DOHH2 (cell line): Measurements from ENCODE around the gene OR5AC2.

ENCODE experiments used
- EZH2phosphoT487 ChIP-seq: fragments of 200-600 bp; sonication (generic); IDR thresholded peaks from 2 replicates; pipeline ENCODE4 v1.6.1; 2017; ENCODE audit warnings: borderline replicate concordance, mild to moderate bottlenecking, antibody characterized with exemption, low read length, moderate library complexity, mixed read lengths
- TF ChIP-seq, protein P1 (sequence below): fragments of 200-600 bp; sonication (generic); IDR thresholded peaks from one replicate; pipeline ENCODE4 v1.5.1; 2014; ENCODE audit warnings: antibody characterized with exemption, mild to moderate bottlenecking, low read depth, low read length; ENCODE audit not compliant: poor library complexity, severe bottlenecking

DNA sequence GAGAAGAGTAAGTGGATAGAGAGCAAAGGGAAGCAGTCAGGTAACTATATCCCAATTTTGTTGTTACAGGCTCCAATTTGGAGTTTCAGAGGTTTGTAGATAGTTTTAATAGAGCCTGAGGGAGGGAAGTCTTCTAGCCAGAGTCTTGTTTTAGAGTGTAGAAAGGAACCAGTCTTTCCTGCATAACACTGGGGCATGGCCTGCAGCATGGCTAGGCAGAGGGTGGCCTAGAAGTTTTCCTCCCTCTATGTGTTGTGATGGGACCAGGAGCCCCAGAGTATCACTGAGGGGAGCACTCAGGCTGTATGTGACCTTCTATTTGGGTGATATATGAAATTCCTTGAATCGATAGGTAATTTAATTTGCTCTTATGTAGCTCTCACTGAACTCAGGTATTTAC, 29.3 kb upstream of the OR5AC2 start:
- TF ChIP-seq, protein P1, sequence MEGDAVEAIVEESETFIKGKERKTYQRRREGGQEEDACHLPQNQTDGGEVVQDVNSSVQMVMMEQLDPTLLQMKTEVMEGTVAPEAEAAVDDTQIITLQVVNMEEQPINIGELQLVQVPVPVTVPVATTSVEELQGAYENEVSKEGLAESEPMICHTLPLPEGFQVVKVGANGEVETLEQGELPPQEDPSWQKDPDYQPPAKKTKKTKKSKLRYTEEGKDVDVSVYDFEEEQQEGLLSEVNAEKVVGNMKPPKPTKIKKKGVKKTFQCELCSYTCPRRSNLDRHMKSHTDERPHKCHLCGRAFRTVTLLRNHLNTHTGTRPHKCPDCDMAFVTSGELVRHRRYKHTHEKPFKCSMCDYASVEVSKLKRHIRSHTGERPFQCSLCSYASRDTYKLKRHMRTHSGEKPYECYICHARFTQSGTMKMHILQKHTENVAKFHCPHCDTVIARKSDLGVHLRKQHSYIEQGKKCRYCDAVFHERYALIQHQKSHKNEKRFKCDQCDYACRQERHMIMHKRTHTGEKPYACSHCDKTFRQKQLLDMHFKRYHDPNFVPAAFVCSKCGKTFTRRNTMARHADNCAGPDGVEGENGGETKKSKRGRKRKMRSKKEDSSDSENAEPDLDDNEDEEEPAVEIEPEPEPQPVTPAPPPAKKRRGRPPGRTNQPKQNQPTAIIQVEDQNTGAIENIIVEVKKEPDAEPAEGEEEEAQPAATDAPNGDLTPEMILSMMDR = no peak
- no peak for TF ChIP-seq EZH2phosphoT487
